SJCRH30 (cell line): ENCODE measurements around the gene TRMT44. TPM values are rescaled to one million over a fixed set of nuclear protein-coding genes. Genes with fewer than 3 reads are reported as not detected.

Experiments
- DNase-seq, 2 experiments: peaks; one replicate each; pipeline ENCODE4 v3.0.0-alpha.2; 2015 to 2020
- H3K27ac ChIP-seq: fragments of 250-450 bp; sonication (Bioruptor Pico); 2 replicates; pipeline ENCODE4 v1.5.1; 2020; ENCODE audit warnings: mild to moderate bottlenecking, moderate library complexity
- H3K27me3 ChIP-seq: fragments of 250-450 bp; sonication (Bioruptor Pico); 2 replicates; pipeline ENCODE4 v1.5.1; 2020; ENCODE audit warnings: mild to moderate bottlenecking, moderate library complexity
- H3K36me3 ChIP-seq: fragments of 250-450 bp; sonication (Bioruptor Pico); 2 replicates; pipeline ENCODE4 v1.5.1; 2020; ENCODE audit warnings: mild to moderate bottlenecking, moderate library complexity
- H3K4me1 ChIP-seq: fragments of 250-450 bp; sonication (Bioruptor Pico); 2 replicates; pipeline ENCODE4 v1.5.1; 2020; ENCODE audit warnings: mild to moderate bottlenecking, moderate library complexity
- H3K4me3 ChIP-seq: fragments of 250-450 bp; sonication (Bioruptor Pico); 2 replicates; pipeline ENCODE4 v1.5.1; 2020; ENCODE audit warnings: mild to moderate bottlenecking, moderate library complexity
- H3K9me3 ChIP-seq: fragments of 250-450 bp; sonication (Bioruptor Pico); replicated peaks from 2 replicates; pipeline ENCODE4 v1.5.1; 2020; ENCODE audit warnings: mild to moderate bottlenecking, moderate library complexity
- total RNA-seq: library from RNA; depleted of rRNA; stranded (reverse); fragments of >200 nt; shearing (Covaris generic); gene quantifications from 2 replicates; pipeline ENCODE4 v1.2.3, GENCODE V29; 2014

Gene TRMT44
- total RNA-seq, 1 experiment from 2014 or later = 14.3 TPM

- Histone ChIP-seq H3K27ac (no peak overlapping the region), H3K27me3 (no peaks in the 10 kb centered on the region), H3K4me3 (no peak overlapping the region), H3K36me3 (no peaks in the 10 kb centered on the region), H3K4me1 (peaks cover 24% of the 10 kb centered on the region), H3K9me3 (peaks cover 7% of the 10 kb centered on the region; the same call in 1 of the 2 replicates)
- no peak for DNase-seq
These were observed 57.2 kb downstream of the TRMT44 start for GRCh38 chr4:8497762-8498161.

DNA sequence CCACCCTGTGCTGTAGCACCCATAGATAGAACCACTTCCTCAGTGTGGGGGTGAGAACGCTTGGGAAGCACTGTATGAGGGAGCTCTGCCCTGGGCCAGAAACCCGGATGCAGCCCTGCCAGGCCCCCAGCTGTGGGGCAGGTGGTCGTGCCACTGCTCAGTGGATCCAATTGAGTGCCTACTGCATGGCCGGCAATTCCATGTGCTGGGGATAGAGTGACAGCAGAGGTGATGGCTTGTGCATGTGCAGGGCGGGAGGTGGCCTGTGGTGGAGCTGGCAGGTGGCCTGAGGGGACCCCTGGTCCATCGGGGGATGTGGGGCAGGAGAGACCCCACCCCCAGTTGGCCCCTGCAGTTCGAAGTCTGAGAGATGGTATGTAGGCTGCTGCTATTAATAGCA, 60.4 kb downstream of the TRMT44 start:
- H3K4me1 ChIP-seq = peaks cover 44% of the 10 kb centered on the region
- no peak for DNase-seq
- peaks cover 4% of the 10 kb centered on the region; the same call in 1 of the 2 replicates for H3K9me3 ChIP-seq
- H3K27ac ChIP-seq = no peak overlapping the region
- H3K27me3 ChIP-seq = no peaks in the 10 kb centered on the region
- no peak overlapping the region for H3K4me3 ChIP-seq
- H3K36me3 ChIP-seq = no peaks in the 10 kb centered on the region

GRCh38 chr4:8501781-8502180, 61.2 kb downstream of the TRMT44 start:
- Histone ChIP-seq H3K4me3 (no peak overlapping the region), H3K27me3 (no peaks in the 10 kb centered on the region), H3K9me3 (peaks cover 4% of the 10 kb centered on the region; the same call in 1 of the 2 replicates), H3K4me1 (peaks cover 48% of the 10 kb centered on the region), H3K36me3 (no peaks in the 10 kb centered on the region), H3K27ac (peak overlapping the region; percentile 13)
- peak; percentile 40 to 57 for DNase-seq

DNA sequence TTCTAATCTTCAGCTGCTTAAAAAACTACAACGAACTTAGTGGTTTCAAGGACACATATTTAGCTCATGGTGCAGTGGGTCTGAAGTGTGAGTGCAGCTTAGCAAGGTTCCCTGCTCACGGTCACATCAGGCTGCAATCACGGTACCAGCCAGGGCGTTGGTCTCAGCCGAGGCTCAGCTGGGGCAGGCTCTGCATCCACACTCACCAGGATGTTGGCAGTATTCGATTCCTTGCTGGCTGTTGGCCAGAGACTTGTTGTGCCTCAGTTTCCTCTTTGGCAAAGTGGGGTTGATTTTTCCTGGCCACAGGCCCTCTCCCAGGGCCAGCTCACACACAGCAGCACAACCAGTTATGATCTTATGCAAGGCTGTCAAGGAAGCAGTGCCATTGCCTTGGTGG, 61.8 kb downstream of the TRMT44 start:
- no peak overlapping the region for H3K4me3 ChIP-seq
- H3K27me3 ChIP-seq = no peaks in the 10 kb centered on the region
- no peaks in the 10 kb centered on the region for H3K36me3 ChIP-seq
- peaks cover 4% of the 10 kb centered on the region; the same call in 1 of the 2 replicates for H3K9me3 ChIP-seq
- peak overlapping the region; percentile 13 for H3K27ac ChIP-seq
- peaks cover 54% of the 10 kb centered on the region for H3K4me1 ChIP-seq
- no peak for DNase-seq

DNA sequence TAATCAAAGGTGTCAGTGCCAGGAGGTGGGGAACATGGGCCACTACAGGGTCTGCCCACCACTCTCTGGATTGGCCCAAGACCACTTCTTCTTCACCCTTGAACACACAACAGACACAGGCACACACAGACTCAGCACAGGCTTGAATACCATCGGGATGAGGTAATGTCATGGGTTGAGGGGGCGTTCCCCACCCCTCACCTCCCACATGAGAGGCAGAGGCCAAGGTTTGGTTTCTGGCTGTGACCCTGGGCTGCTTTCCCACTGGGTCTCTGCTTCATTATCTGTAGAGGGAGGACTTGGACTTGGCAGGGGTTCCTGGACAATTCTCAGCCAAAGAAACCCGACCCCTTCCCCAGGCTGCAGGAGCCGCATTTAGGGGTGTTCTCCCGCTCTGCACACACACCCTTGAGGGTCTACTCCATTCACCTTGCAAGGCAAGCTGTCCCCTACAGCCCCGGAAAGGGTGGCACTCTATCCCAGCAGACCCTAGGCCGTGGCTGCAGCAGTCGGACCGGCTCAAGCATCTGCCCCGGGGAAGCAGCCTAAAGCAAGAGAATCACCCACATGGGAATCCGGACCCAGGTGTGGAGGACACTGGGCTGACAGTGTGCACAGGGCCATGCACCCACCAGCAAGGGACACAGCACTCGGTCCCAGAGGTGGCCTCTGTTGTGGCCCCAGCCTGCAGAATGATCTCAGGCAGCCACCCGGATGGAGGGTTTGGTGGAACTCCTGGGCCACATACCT, 62.4 kb downstream of the TRMT44 start:
- H3K27me3 ChIP-seq = no peaks in the 10 kb centered on the region
- H3K27ac ChIP-seq = no peak overlapping the region
- H3K36me3 ChIP-seq = no peaks in the 10 kb centered on the region
- DNase-seq = peak in 1 of 2 experiments; percentile 47
- H3K4me3 ChIP-seq = no peak overlapping the region
- H3K4me1 ChIP-seq = peaks cover 60% of the 10 kb centered on the region
- H3K9me3 ChIP-seq = 0 out of 2 replicates have a peak, but pooled peaks cover 4% of the 10 kb centered on the region

DNA sequence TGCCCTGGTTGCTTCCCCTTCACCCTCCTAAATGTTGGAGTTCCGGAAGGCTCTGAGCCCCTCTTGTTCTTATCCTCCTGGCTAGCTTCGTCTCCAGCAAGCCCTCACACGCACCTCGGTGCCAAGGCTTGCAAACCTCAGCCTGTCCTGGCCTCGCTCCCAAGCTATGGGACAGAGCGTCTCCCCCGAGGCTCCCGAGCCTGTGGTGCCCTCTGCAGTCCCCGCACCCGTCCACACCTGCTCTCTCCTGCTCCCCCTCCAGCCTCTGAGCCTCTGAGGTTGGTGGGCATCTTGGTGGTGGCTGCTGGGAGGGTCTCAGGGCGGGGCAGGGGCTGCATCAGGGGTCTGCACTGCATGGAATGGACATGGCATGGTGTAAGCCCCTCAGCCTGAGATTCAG, 63.2 kb downstream of the TRMT44 start:
- H3K36me3 ChIP-seq = no peaks in the 10 kb centered on the region
- H3K27me3 ChIP-seq = no peaks in the 10 kb centered on the region
- H3K9me3 ChIP-seq = 0 out of 2 replicates have a peak, but pooled peaks cover 4% of the 10 kb centered on the region
- no peak overlapping the region for H3K27ac ChIP-seq
- peaks cover 60% of the 10 kb centered on the region for H3K4me1 ChIP-seq
- no peak overlapping the region for H3K4me3 ChIP-seq
- no peak for DNase-seq

GRCh38 chr4:8504279-8505007, 63.9 kb downstream of the TRMT44 start:
- Histone ChIP-seq H3K27ac (no peak overlapping the region), H3K9me3 (0 out of 2 replicates have a peak, but pooled peaks cover 4% of the 10 kb centered on the region), H3K36me3 (no peaks in the 10 kb centered on the region), H3K4me3 (no peak overlapping the region), H3K27me3 (no peaks in the 10 kb centered on the region), H3K4me1 (peaks cover 60% of the 10 kb centered on the region)
- peak; percentile 46 to 60 for DNase-seq

DNA sequence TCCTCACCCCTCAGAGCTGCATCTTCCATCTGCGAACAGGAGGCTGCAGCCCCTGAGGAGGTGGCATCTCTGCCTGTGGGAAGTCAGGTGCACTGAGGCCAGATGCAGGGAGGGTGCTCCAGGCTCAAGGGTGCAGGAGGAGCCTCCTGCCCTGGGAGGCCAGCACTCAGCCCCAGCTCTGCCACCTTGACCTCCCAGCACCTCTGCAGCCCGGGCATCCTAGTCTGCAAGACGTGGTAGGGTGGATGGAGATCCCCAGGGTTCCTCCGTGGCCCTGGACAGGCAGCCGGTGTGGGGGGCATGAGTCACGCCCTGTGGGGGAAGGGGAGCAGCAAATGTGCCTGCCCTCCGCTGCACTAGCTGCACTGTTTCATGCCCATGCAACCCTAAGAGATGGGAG, 64.7 kb downstream of the TRMT44 start:
- no peaks in the 10 kb centered on the region for H3K36me3 ChIP-seq
- 0 out of 2 replicates have a peak, but pooled peaks cover 4% of the 10 kb centered on the region for H3K9me3 ChIP-seq
- no peak overlapping the region for H3K4me3 ChIP-seq
- no peak overlapping the region for H3K27ac ChIP-seq
- no peaks in the 10 kb centered on the region for H3K27me3 ChIP-seq
- H3K4me1 ChIP-seq = peaks cover 60% of the 10 kb centered on the region
- no peak for DNase-seq

GRCh38 chr4:8506006-8506372, 65.4 kb downstream of the TRMT44 start:
- no peak for DNase-seq
- Histone ChIP-seq H3K4me1 (peaks cover 60% of the 10 kb centered on the region), H3K36me3 (no peaks in the 10 kb centered on the region), H3K4me3 (no peak overlapping the region), H3K27me3 (no peaks in the 10 kb centered on the region), H3K9me3 (0 out of 2 replicates have a peak, but pooled peaks cover 4% of the 10 kb centered on the region), H3K27ac (peak overlapping the region; percentile 80)

GRCh38 chr4:8506373-8507195, 66.0 kb downstream of the TRMT44 start:
- Histone ChIP-seq H3K4me1 (peaks cover 57% of the 10 kb centered on the region), H3K9me3 (0 out of 2 replicates have a peak, but pooled peaks cover 4% of the 10 kb centered on the region), H3K27ac (peak overlapping the region; percentile 80), H3K4me3 (no peak overlapping the region), H3K36me3 (no peaks in the 10 kb centered on the region), H3K27me3 (no peaks in the 10 kb centered on the region)
- peak; percentile 67 to 71 for DNase-seq

DNA sequence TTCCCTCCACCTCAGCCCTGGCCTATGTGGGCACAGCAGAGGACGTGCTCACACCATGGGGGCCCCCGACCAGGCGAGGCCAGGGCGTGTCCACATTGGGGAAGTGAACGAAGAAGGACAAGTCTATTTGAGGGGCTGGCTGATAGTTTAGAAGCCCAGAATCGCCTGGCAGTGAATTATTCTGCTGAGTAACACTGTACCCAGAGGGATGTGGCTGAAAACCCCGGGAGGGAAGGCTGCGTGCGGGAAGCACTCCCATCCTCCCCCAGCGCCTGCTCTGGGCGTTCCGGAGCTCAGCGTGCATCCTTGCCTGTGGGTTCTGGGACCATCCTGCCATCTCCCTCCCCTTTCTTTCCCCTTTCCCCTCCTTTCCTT, 66.6 kb downstream of the TRMT44 start:
- Histone ChIP-seq H3K27me3 (no peaks in the 10 kb centered on the region), H3K27ac (peak overlapping the region; percentile 80), H3K4me1 (peaks cover 51% of the 10 kb centered on the region), H3K4me3 (no peak overlapping the region), H3K36me3 (no peaks in the 10 kb centered on the region), H3K9me3 (0 out of 2 replicates have a peak, but pooled peaks cover 4% of the 10 kb centered on the region)
- DNase-seq = no peak

- Histone ChIP-seq H3K4me3 (no peak overlapping the region), H3K27ac (peak overlapping the region; percentile 80), H3K36me3 (no peaks in the 10 kb centered on the region), H3K9me3 (0 out of 2 replicates have a peak, but pooled peaks cover under 1% of the 10 kb centered on the region), H3K27me3 (no peaks in the 10 kb centered on the region), H3K4me1 (peaks cover 50% of the 10 kb centered on the region)
- DNase-seq = no peak
These were observed 67.0 kb downstream of the TRMT44 start for GRCh38 chr4:8507624-8508023.

- no peaks in the 10 kb centered on the region for H3K36me3 ChIP-seq
- peaks cover 6% of the 10 kb centered on the region; the same call in 1 of the 2 replicates for H3K9me3 ChIP-seq
- H3K4me1 ChIP-seq = peaks cover 48% of the 10 kb centered on the region
- no peak overlapping the region for H3K4me3 ChIP-seq
- no peak for DNase-seq
- H3K27me3 ChIP-seq = no peaks in the 10 kb centered on the region
- H3K27ac ChIP-seq = no peak overlapping the region
These were observed 67.7 kb downstream of the TRMT44 start for GRCh38 chr4:8508266-8508665.

DNA sequence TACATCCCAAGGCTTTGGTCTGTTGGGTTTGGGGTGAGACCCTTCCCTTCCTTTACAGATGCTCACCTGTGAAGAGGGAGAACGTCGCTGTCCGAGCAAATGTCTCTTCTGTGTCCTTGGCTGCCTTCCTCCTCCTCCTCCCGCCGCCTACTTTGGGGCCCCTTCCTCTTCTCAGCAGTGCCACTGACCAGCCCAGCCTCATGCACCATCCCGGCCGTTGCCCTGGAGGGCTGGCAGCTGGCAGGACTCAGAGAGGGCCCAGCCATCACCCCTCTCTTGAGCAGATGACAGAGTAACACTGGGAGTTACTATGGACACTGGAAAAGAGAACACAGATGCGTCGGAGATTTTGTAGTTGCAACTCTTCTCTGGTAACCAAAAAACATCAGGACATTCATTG, 68.2 kb downstream of the TRMT44 start:
- H3K27me3 ChIP-seq = no peaks in the 10 kb centered on the region
- peaks cover 45% of the 10 kb centered on the region for H3K4me1 ChIP-seq
- peaks cover 6% of the 10 kb centered on the region; the same call in 1 of the 2 replicates for H3K9me3 ChIP-seq
- H3K36me3 ChIP-seq = no peaks in the 10 kb centered on the region
- H3K4me3 ChIP-seq = no peak overlapping the region
- H3K27ac ChIP-seq = no peak overlapping the region
- no peak for DNase-seq
